Measurements from ENCODE around the gene SERPINE2.
A peak's percentile ranks its signal among the peaks of the same experiment; 100 is the strongest.

The SERPINE2 gene

GRCh38 chr2:223937535-223937934 lies 101.6 kb downstream of the SERPINE2 start:
- no peak overlapping the region for H3K27ac ChIP-seq (ENCODE audit: insufficient read depth, low read length, poor library complexity, severe bottlenecking)
- H3K36me3 ChIP-seq (ENCODE audit: control insufficient read depth, insufficient read depth, low read length), result no peaks in the 10 kb centered on the region
- peaks cover 4% of the 10 kb centered on the region for H3K4me1 ChIP-seq (ENCODE audit: control insufficient read depth, insufficient read depth, low read length, poor library complexity, severe bottlenecking)
- H3K4me3 ChIP-seq (ENCODE audit: insufficient read depth, low read depth, low read length, poor library complexity, severe bottlenecking), result no peak overlapping the region
- no peaks in the 10 kb centered on the region for H3K27me3 ChIP-seq (replicated peaks; ENCODE audit: control insufficient read depth, insufficient read depth, low read length, poor library complexity, severe bottlenecking)
- no peak for DNase-seq
- H3K9me3 ChIP-seq (ENCODE audit: control insufficient read depth, low read length), result no peaks in the 10 kb centered on the region

- Histone ChIP-seq H3K36me3 (ENCODE audit: control insufficient read depth, insufficient read depth, low read length) (no peaks in the 10 kb centered on the region), H3K9me3 (ENCODE audit: control insufficient read depth, low read length) (no peaks in the 10 kb centered on the region), H3K4me3 (ENCODE audit: insufficient read depth, low read depth, low read length, poor library complexity, severe bottlenecking) (no peak overlapping the region), H3K4me1 (ENCODE audit: control insufficient read depth, insufficient read depth, low read length, poor library complexity, severe bottlenecking) (peaks cover 4% of the 10 kb centered on the region), H3K27me3 (replicated peaks; ENCODE audit: control insufficient read depth, insufficient read depth, low read length, poor library complexity, severe bottlenecking) (no peaks in the 10 kb centered on the region), H3K27ac (ENCODE audit: insufficient read depth, low read length, poor library complexity, severe bottlenecking) (no peak overlapping the region)
- no peak for DNase-seq
Measured at GRCh38 chr2:223936862-223937326, 102.2 kb downstream of the SERPINE2 start.

GRCh38 chr2:223935459-223936125 lies 103.5 kb downstream of the SERPINE2 start:
- DNase-seq, result no peak
- Histone ChIP-seq H3K4me3 (ENCODE audit: insufficient read depth, low read depth, low read length, poor library complexity, severe bottlenecking) (no peak overlapping the region), H3K9me3 (ENCODE audit: control insufficient read depth, low read length) (no peaks in the 10 kb centered on the region), H3K27me3 (replicated peaks; ENCODE audit: control insufficient read depth, insufficient read depth, low read length, poor library complexity, severe bottlenecking) (no peaks in the 10 kb centered on the region), H3K36me3 (ENCODE audit: control insufficient read depth, insufficient read depth, low read length) (no peaks in the 10 kb centered on the region), H3K27ac (ENCODE audit: insufficient read depth, low read length, poor library complexity, severe bottlenecking) (no peak overlapping the region), H3K4me1 (ENCODE audit: control insufficient read depth, insufficient read depth, low read length, poor library complexity, severe bottlenecking) (peaks cover 6% of the 10 kb centered on the region)

- Histone ChIP-seq H3K9me3 (ENCODE audit: control insufficient read depth, low read length) (no peaks in the 10 kb centered on the region), H3K4me3 (ENCODE audit: insufficient read depth, low read depth, low read length, poor library complexity, severe bottlenecking) (no peak overlapping the region), H3K27ac (ENCODE audit: insufficient read depth, low read length, poor library complexity, severe bottlenecking) (no peak overlapping the region), H3K4me1 (ENCODE audit: control insufficient read depth, insufficient read depth, low read length, poor library complexity, severe bottlenecking) (peaks cover 13% of the 10 kb centered on the region), H3K36me3 (ENCODE audit: control insufficient read depth, insufficient read depth, low read length) (no peaks in the 10 kb centered on the region), H3K27me3 (replicated peaks; ENCODE audit: control insufficient read depth, insufficient read depth, low read length, poor library complexity, severe bottlenecking) (no peaks in the 10 kb centered on the region)
- DNase-seq, result no peak
Measured at GRCh38 chr2:223934870-223935269, 104.2 kb downstream of the SERPINE2 start.

GRCh38 chr2:223932816-223933800 lies 106.0 kb downstream of the SERPINE2 start:
- H3K36me3 ChIP-seq (ENCODE audit: control insufficient read depth, insufficient read depth, low read length), result no peaks in the 10 kb centered on the region
- peaks cover 14% of the 10 kb centered on the region for H3K4me1 ChIP-seq (ENCODE audit: control insufficient read depth, insufficient read depth, low read length, poor library complexity, severe bottlenecking)
- H3K27me3 ChIP-seq (replicated peaks; ENCODE audit: control insufficient read depth, insufficient read depth, low read length, poor library complexity, severe bottlenecking), result no peaks in the 10 kb centered on the region
- no peak overlapping the region for H3K4me3 ChIP-seq (ENCODE audit: insufficient read depth, low read depth, low read length, poor library complexity, severe bottlenecking)
- no peaks in the 10 kb centered on the region for H3K9me3 ChIP-seq (ENCODE audit: control insufficient read depth, low read length)
- H3K27ac ChIP-seq (ENCODE audit: insufficient read depth, low read length, poor library complexity, severe bottlenecking), result no peak overlapping the region
- no peak for DNase-seq

GRCh38 chr2:223930103-223930976 lies 108.7 kb downstream of the SERPINE2 start:
- peak overlapping the region; percentile 13 for H3K4me3 ChIP-seq (ENCODE audit: insufficient read depth, low read depth, low read length, poor library complexity, severe bottlenecking)

GRCh38 chr2:223929571-223930102 lies 109.4 kb downstream of the SERPINE2 start:
- Histone ChIP-seq H3K9me3 (ENCODE audit: control insufficient read depth, low read length) (no peaks in the 10 kb centered on the region), H3K4me3 (ENCODE audit: insufficient read depth, low read depth, low read length, poor library complexity, severe bottlenecking) (peak overlapping the region; percentile 13), H3K36me3 (ENCODE audit: control insufficient read depth, insufficient read depth, low read length) (no peaks in the 10 kb centered on the region), H3K27me3 (replicated peaks; ENCODE audit: control insufficient read depth, insufficient read depth, low read length, poor library complexity, severe bottlenecking) (no peaks in the 10 kb centered on the region), H3K27ac (ENCODE audit: insufficient read depth, low read length, poor library complexity, severe bottlenecking) (no peak overlapping the region), H3K4me1 (ENCODE audit: control insufficient read depth, insufficient read depth, low read length, poor library complexity, severe bottlenecking) (peaks cover 11% of the 10 kb centered on the region)
- DNase-seq, result peak in 1 of 3 donors; percentile 24

More at GRCh38 chr2:223930103-223930976, 108.7 kb downstream of the SERPINE2 start:
- Histone ChIP-seq H3K4me1 (ENCODE audit: control insufficient read depth, insufficient read depth, low read length, poor library complexity, severe bottlenecking) (peaks cover 11% of the 10 kb centered on the region), H3K27ac (ENCODE audit: insufficient read depth, low read length, poor library complexity, severe bottlenecking) (no peak overlapping the region), H3K36me3 (ENCODE audit: control insufficient read depth, insufficient read depth, low read length) (no peaks in the 10 kb centered on the region), H3K9me3 (ENCODE audit: control insufficient read depth, low read length) (no peaks in the 10 kb centered on the region), H3K27me3 (replicated peaks; ENCODE audit: control insufficient read depth, insufficient read depth, low read length, poor library complexity, severe bottlenecking) (no peaks in the 10 kb centered on the region)
- no peak for DNase-seq

GRCh38 chr2:223928113-223929006 lies 110.7 kb downstream of the SERPINE2 start:
- no peaks in the 10 kb centered on the region for H3K9me3 ChIP-seq (ENCODE audit: control insufficient read depth, low read length)
- H3K36me3 ChIP-seq (ENCODE audit: control insufficient read depth, insufficient read depth, low read length), result no peaks in the 10 kb centered on the region
- H3K27me3 ChIP-seq (replicated peaks; ENCODE audit: control insufficient read depth, insufficient read depth, low read length, poor library complexity, severe bottlenecking), result no peaks in the 10 kb centered on the region
- no peak overlapping the region for H3K4me3 ChIP-seq (ENCODE audit: insufficient read depth, low read depth, low read length, poor library complexity, severe bottlenecking)
- no peak for DNase-seq
- no peak overlapping the region for H3K27ac ChIP-seq (ENCODE audit: insufficient read depth, low read length, poor library complexity, severe bottlenecking)
- peaks cover 11% of the 10 kb centered on the region for H3K4me1 ChIP-seq (ENCODE audit: control insufficient read depth, insufficient read depth, low read length, poor library complexity, severe bottlenecking)

GRCh38 chr2:223925106-223925505 lies 114.0 kb downstream of the SERPINE2 start:
- Histone ChIP-seq H3K36me3 (ENCODE audit: control insufficient read depth, insufficient read depth, low read length) (no peaks in the 10 kb centered on the region), H3K4me3 (ENCODE audit: insufficient read depth, low read depth, low read length, poor library complexity, severe bottlenecking) (no peak overlapping the region), H3K4me1 (ENCODE audit: control insufficient read depth, insufficient read depth, low read length, poor library complexity, severe bottlenecking) (peaks cover 3% of the 10 kb centered on the region), H3K9me3 (ENCODE audit: control insufficient read depth, low read length) (no peaks in the 10 kb centered on the region), H3K27me3 (replicated peaks; ENCODE audit: control insufficient read depth, insufficient read depth, low read length, poor library complexity, severe bottlenecking) (no peaks in the 10 kb centered on the region), H3K27ac (ENCODE audit: insufficient read depth, low read length, poor library complexity, severe bottlenecking) (no peak overlapping the region)
- no peak for DNase-seq

Data from effector memory CD4-positive, alpha-beta T cell (primary cell).